ENCODE results near the gene SFXN3.

The SFXN3 gene

GRCh38 chr10:101063548-101064414 lies 32.7 kb downstream of the SFXN3 start:
- Mint-ChIP-seq H3K27ac (peak overlapping the region; percentile 43 to 75 (median 72)), H3K36me3 (ENCODE audit: low read depth) (no peaks in the 10 kb centered on the region), H3K27me3 (ENCODE audit: low read depth) (peaks cover 43% of the 10 kb centered on the region), H3K9me3 (no peaks in the 10 kb centered on the region), H3K4me1 (peaks cover 56% of the 10 kb centered on the region), H3K4me3 (peak overlapping the region; percentile 81 to 93 (median 93))
- TF ChIP-seq CTCF (IDR thresholded peaks at IDR 0.05; ENCODE audit: unreplicated experiment in 3 of 3), result no peak

DNA sequence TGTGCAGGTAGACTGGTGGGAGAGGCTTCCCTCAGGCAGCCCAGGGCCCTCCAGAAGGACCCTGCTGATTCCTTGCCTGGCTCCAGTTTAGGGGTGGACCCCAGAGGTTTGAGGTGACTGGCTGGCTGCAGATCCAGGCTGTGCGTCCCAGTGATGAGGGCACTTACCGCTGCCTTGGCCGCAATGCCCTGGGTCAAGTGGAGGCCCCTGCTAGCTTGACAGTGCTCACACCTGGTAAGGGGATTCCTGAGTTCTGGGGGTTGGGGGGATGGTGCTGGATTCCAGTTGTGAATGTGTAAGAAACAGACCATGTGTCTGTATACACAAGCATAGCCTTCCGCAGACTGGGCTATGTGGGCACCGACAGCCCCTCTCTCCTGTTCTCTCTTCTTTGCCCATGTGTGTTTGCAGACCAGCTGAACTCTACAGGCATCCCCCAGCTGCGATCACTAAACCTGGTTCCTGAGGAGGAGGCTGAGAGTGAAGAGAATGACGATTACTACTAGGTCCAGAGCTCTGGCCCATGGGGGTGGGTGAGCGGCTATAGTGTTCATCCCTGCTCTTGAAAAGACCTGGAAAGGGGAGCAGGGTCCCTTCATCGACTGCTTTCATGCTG lies 33.5 kb downstream of the SFXN3 start:
- Mint-ChIP-seq H3K4me1 (peaks cover 53% of the 10 kb centered on the region), H3K9me3 (no peaks in the 10 kb centered on the region), H3K36me3 (ENCODE audit: low read depth) (no peaks in the 10 kb centered on the region), H3K27me3 (ENCODE audit: low read depth) (peaks cover 43% of the 10 kb centered on the region), H3K27ac (peak overlapping the region in 1 of 3 experiments; percentile 69), H3K4me3 (peak overlapping the region; percentile 81 to 93 (median 93))
- TF ChIP-seq CTCF (IDR thresholded peaks at IDR 0.05; ENCODE audit: unreplicated experiment in 3 of 3), result no peak

GRCh38 chr10:101065481-101066145 lies 34.6 kb downstream of the SFXN3 start:
- Mint-ChIP-seq H3K36me3 (ENCODE audit: low read depth) (no peaks in the 10 kb centered on the region), H3K27me3 (ENCODE audit: low read depth) (peaks cover 43% of the 10 kb centered on the region), H3K27ac (peak overlapping the region; percentile 3 to 69 (median 34)), H3K4me3 (peak overlapping the region; percentile 78 to 93 (median 91)), H3K4me1 (peaks cover 43% of the 10 kb centered on the region), H3K9me3 (no peaks in the 10 kb centered on the region)
- TF ChIP-seq CTCF (IDR thresholded peaks at IDR 0.05; ENCODE audit: unreplicated experiment in 3 of 3), result no peak

DNA sequence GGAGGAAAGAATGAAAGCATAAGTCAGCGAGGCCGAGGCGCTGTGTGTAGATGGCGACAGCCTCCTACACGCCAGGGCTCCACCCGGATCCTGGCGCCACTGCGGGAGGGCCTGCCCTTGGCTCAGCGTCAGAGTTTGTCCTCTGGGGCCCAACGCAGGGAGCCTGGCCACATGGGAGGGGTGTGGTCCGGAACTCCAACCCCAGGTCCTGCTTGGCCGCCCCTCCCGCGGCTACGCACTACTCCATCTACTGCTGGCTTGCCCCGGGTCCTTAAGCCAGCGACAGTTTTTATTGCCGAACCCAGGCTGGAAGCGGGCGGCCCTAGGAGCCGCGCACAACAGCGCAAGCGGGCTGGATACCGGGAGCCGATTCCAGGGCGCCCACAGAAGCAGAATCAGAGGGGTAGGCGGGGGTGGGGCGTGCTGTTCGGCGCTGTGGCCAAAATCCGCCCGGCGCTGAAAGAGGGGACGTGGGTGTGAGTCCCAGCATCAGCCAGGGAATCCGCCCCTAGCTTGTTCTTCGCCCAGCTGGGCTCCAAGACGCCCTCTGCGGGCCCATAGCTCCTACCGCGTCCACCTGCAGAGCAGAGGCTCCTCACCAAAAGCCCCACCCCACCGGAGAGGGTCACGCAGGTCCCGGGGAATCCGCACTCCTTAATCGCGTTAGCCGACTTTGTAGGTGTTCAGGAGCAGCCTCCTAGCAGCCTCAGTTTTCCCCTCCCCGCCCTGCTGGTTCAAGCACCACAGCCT lies 35.3 kb downstream of the SFXN3 start:
- Mint-ChIP-seq H3K4me3 (peak overlapping the region; percentile 78 to 93 (median 91)), H3K4me1 (peaks cover 42% of the 10 kb centered on the region), H3K36me3 (ENCODE audit: low read depth) (no peaks in the 10 kb centered on the region), H3K27me3 (ENCODE audit: low read depth) (peaks cover 50% of the 10 kb centered on the region), H3K9me3 (no peaks in the 10 kb centered on the region), H3K27ac (peak overlapping the region; percentile 3 to 69 (median 34))
- peak; percentile 21 to 43 (median 38) for TF ChIP-seq CTCF (IDR thresholded peaks at IDR 0.05; ENCODE audit: unreplicated experiment in 3 of 3)

GRCh38 chr10:101066896-101067355 lies 35.9 kb downstream of the SFXN3 start:
- Mint-ChIP-seq H3K9me3 (no peaks in the 10 kb centered on the region), H3K4me3 (peak overlapping the region; percentile 91 to 96 (median 93)), H3K27me3 (ENCODE audit: low read depth) (peaks cover 56% of the 10 kb centered on the region), H3K4me1 (peaks cover 43% of the 10 kb centered on the region), H3K36me3 (ENCODE audit: low read depth) (no peaks in the 10 kb centered on the region), H3K27ac (no peak overlapping the region)
- TF ChIP-seq CTCF (IDR thresholded peaks at IDR 0.05; ENCODE audit: unreplicated experiment in 3 of 3), result no peak

Data from nephron (organoid).